OCI-LY7 (cell line): Measurements from ENCODE around the gene TMEM51. TPM values are rescaled to one million over a fixed set of nuclear protein-coding genes. Genes with fewer than 3 reads are reported as not detected.
A peak's percentile ranks its signal among the peaks of the same experiment; 100 is the strongest.

Experiments
- BruUV-seq: library from RNA; stranded (reverse); fragments of 400-500 nt; replicated peaks from 2 replicates; lab custom pipeline; 2021; lab: Mats Ljungman, UMichigan
- CTCF ChIA-PET: fragments of 300-600 bp; sonication (Branson Sonifier 250); formaldehyde crosslinking; loops from one replicate; lab custom pipeline; 2022; ENCODE audit warnings: antibody characterized with exemption; ENCODE audit not compliant: unreplicated experiment; lab: Charles Lee
- POLR2A ChIA-PET: fragments of 300-600 bp; sonication (Branson Sonifier 250); formaldehyde crosslinking; loops from one replicate; lab custom pipeline; 2022; ENCODE audit warnings: antibody characterized with exemption; lab: Charles Lee
- DNase-seq: peaks from one replicate; pipeline ENCODE4 v3.0.0-alpha.2; 2015; ENCODE audit warnings: low spot score
- H2AFZ ChIP-seq: fragments of 200-600 bp; sonication (generic), shearing (Covaris generic); 2 replicates; pipeline ENCODE4 v1.6.1; 2014; ENCODE audit warnings: mild to moderate bottlenecking, antibody characterized with exemption, low read length, moderate library complexity
- H3K27ac ChIP-seq: fragments of 200-600 bp; sonication (generic); 2 replicates; pipeline ENCODE4 v1.5.1; 2014; ENCODE audit warnings: mixed run types, low read depth, mild to moderate bottlenecking, moderate library complexity, low read length, inconsistent platforms; ENCODE audit not compliant: poor library complexity, severe bottlenecking
- H3K36me3 ChIP-seq: fragments of 200-600 bp; sonication (generic); 2 replicates; pipeline ENCODE4 v1.6.1; 2014; ENCODE audit warnings: mild to moderate bottlenecking, antibody characterized with exemption, low read length, moderate library complexity, mixed read lengths; ENCODE audit not compliant: insufficient read depth
- H3K4me1 ChIP-seq: fragments of 200-600 bp; sonication (generic); 2 replicates; pipeline ENCODE4 v1.5.1; 2014; ENCODE audit warnings: mild to moderate bottlenecking, low read length; ENCODE audit not compliant: insufficient read depth, poor library complexity, severe bottlenecking
- H3K4me2 ChIP-seq: fragments of 200-600 bp; sonication (generic); 2 replicates; pipeline ENCODE4 v1.6.1; 2014; ENCODE audit warnings: mild to moderate bottlenecking, low read length
- H3K4me3 ChIP-seq: fragments of 200-600 bp; sonication (generic); 2 replicates; pipeline ENCODE4 v1.5.1; 2014; ENCODE audit warnings: mild to moderate bottlenecking, low read depth, low read length; ENCODE audit not compliant: poor library complexity, severe bottlenecking
- H3K79me2 ChIP-seq: fragments of 200-600 bp; sonication (generic); 2 replicates; pipeline ENCODE4 v1.6.1; 2016; ENCODE audit warnings: low read depth, mild to moderate bottlenecking, low read length, moderate library complexity, mixed read lengths; ENCODE audit not compliant: insufficient read depth
- H3K9me2 ChIP-seq: fragments of 200-600 bp; sonication (generic); 2 replicates; pipeline ENCODE4 v1.6.1; 2016; ENCODE audit warnings: mild to moderate bottlenecking, low read length, mixed read lengths; ENCODE audit not compliant: insufficient read depth
- H3K9me3 ChIP-seq: fragments of 200-600 bp; sonication (generic); 2 replicates; pipeline ENCODE4 v1.6.1; 2014; ENCODE audit warnings: mild to moderate bottlenecking, mixed run types, low read length, mixed read lengths
- H4K20me1 ChIP-seq: fragments of 200-600 bp; sonication (generic); 2 replicates; pipeline ENCODE4 v1.6.1; 2014; ENCODE audit warnings: mild to moderate bottlenecking, antibody characterized with exemption, low read length, moderate library complexity, mixed read lengths; ENCODE audit not compliant: insufficient read depth
- CTCF ChIP-seq: fragments of 200-600 bp; sonication (generic); conservative IDR thresholded peaks from 2 replicates; pipeline ENCODE4 v1.5.1; 2014; ENCODE audit warnings: mild to moderate bottlenecking, antibody characterized with exemption, low read length, moderate library complexity, mixed read lengths
- EZH2phosphoT487 ChIP-seq: fragments of 200-600 bp; sonication (generic); IDR thresholded peaks from 2 replicates; pipeline ENCODE4 v1.6.1; 2018; ENCODE audit warnings: low read depth, borderline replicate concordance, mild to moderate bottlenecking, mixed run types, antibody characterized with exemption, low read length, moderate library complexity, mixed read lengths
- intact Hi-C: fragments of 100-400 bp; cut with micrococcal nuclease; formaldehyde crosslinking; loops from one replicate; pipeline ENCODE4 v1.10.0; 2022; ENCODE audit not compliant: unreplicated experiment
- total RNA-seq, 2 experiments: library from RNA; depleted of rRNA in 1 of 2; stranded (reverse); fragments of >200 nt in 1 of 2; shearing (Covaris generic) in 1 of 2; gene quantifications; 2 replicates each; pipeline ENCODE4 v1.2.3, GENCODE V29; 2014 to 2022

Gene TMEM51
- total RNA-seq, 2 experiments from 2014 or later = not detected

- Histone ChIP-seq H3K36me3 (no peaks in the 10 kb centered on the region), H3K4me2 (no peak overlapping the region), H3K4me3 (no peak overlapping the region), H3K9me3 (no peaks in the 10 kb centered on the region), H3K9me2 (no peaks in the 10 kb centered on the region), H4K20me1 (no peaks in the 10 kb centered on the region), H2AFZ (no peak overlapping the region), H3K27ac (no peak overlapping the region), H3K79me2 (no peaks in the 10 kb centered on the region), H3K4me1 (no peaks in the 10 kb centered on the region)
- TF ChIP-seq CTCF (0 out of 2 replicates have a peak, but pooled peaks have one; percentile 14), EZH2phosphoT487 (no peak)
- ChIA-PET POLR2A (no interaction called here), CTCF (no interaction called here)
- no peak for DNase-seq
- intact Hi-C loops = no loop called here
- no TSS peak for BruUV-seq
Observed at GRCh38 chr1:15152318-15153183, 996 bp upstream of the TMEM51 start.

- no peak overlapping the region for H3K4me2 ChIP-seq
- no peaks in the 10 kb centered on the region for H3K9me2 ChIP-seq
- BruUV-seq = no TSS peak
- CTCF ChIA-PET = no interaction called here
- intact Hi-C loops = no loop called here
- no peaks in the 10 kb centered on the region for H3K36me3 ChIP-seq
- no peak for TF ChIP-seq EZH2phosphoT487
- no peak; the same call in 1 of the 2 replicates for TF ChIP-seq CTCF
- no peak overlapping the region for H2AFZ ChIP-seq
- POLR2A ChIA-PET = no interaction called here
- H3K9me3 ChIP-seq = no peaks in the 10 kb centered on the region
- H3K27ac ChIP-seq = no peak overlapping the region
- H3K4me3 ChIP-seq = no peak overlapping the region
- H3K79me2 ChIP-seq = no peaks in the 10 kb centered on the region
- DNase-seq = no peak
- H4K20me1 ChIP-seq = no peaks in the 10 kb centered on the region
- no peaks in the 10 kb centered on the region for H3K4me1 ChIP-seq
Observed at GRCh38 chr1:15153842-15154479, 414 bp downstream of the TMEM51 start.
